CD4-positive, alpha-beta T cell treated with Interleukin-2 at 100 ng/mL for 4 hours (primary cell): ENCODE results near the gene MAPKAPK3.
"Not testable (repeated sequence)": the region's sequence is repeated elsewhere in the genome, so short reads cannot be mapped to it uniquely, and the experiment has no call there.

Experiments used
- DNase-seq: peaks from one replicate; pipeline ENCODE4 v3.0.0-alpha.2; 2020; ENCODE audit warnings: low spot score

MAPKAPK3 gene

DNA sequence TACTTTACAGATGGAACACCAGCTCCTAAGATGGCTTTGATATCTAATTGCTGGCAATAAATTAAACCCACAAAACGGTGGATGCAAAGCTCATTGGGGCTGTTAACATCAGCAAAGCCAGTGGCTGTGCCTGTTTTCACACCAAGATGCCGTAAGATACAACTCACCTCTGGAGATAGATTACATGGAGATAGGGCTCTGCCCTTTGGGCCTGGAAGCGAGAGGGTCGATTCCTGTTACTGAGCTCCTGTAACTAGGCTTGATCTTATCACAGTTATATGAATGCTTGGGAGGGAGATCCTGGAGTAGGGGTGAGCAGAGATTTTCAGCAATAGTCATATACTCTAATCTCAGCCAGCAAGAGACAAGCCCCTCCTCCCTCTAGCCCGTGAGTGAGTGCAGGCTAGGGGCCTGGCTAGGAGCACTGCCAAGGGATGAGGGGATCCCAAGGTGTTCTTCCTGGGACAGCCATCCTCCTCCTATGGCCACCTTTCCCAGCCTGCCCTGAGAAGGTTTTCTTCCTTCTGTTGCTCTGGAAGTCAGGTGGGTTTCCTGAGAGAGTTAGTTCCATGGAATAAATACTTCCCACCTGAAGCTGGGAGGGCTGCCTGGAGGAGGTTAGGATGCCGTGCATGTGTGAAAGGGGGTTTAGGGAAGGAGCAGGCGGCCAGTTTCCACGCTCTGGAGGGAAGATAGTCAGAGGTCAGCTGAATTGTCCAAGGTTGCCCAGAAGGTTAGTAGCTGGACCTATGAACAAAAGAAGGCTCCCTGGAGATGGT is 39.7 kb downstream of the MAPKAPK3 start:
- no peak for DNase-seq

DNA sequence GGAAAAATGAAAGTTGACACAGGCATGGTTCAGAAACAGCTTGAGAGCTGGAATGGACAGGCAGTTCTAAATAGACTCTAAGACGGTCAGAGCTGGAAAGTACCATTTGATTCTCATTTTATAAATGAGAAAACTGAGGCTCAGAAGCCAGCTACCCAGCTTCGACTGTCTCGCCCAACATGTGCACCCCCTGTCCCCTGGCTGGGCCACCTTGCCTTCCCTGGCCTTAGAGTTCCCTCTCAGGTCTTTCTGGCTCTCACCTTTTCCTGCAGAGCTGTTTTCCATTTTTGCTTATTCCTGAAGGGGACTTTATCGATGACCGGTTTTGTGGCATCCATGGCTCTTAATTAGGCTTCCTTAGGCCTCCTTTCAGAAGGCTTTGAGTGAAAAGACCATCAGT is 40.5 kb downstream of the MAPKAPK3 start:
- DNase-seq: no peak

DNA sequence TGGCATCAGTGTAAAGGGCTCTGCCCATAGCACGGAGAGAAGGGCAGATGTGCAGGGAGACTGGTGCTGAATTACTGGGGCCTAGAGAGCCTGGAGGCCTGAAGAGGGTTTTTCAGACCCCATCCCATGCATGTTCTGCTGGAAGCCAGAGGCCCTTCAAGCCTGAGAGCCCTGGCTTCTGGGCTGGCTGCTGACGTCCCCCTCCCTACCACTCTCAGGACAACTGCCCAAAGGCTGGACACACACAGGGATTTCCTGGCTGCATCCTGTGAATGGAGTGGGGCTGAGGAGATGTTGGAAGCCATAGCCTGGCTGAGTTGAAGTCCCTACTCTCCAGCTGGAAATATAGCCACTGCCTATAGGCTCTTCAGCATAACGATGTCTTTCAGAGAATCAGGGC is 40.9 kb downstream of the MAPKAPK3 start:
- no peak for DNase-seq

- DNase-seq: no peak
These were observed 41.5 kb downstream of the MAPKAPK3 start for GRCh38 chr3:50658416-50658815.

DNA sequence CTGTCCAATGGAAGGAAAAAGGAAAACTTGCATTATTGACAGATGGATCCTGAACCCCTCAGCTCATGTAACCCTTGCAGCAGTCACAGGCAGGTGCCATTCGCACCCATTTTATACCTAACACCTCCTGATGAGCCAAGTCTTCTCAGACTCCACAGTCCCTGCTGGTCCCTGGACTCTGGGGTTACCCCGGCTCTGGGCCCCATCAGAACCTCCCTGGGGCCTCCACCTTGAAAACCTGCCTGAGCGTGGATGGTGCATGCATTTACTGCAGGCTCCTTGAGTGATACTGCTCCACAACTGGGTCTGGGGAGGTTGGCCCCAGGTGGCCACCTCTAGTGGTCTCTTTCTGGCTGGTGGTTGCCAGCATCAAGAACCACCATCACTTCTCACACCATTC is 41.9 kb downstream of the MAPKAPK3 start:
- no peak for DNase-seq

GRCh38 chr3:50660386-50660785 is 43.4 kb downstream of the MAPKAPK3 start:
- DNase-seq: no peak

- DNase-seq: no peak
These were observed 44.4 kb downstream of the MAPKAPK3 start for GRCh38 chr3:50661321-50661837.

DNA sequence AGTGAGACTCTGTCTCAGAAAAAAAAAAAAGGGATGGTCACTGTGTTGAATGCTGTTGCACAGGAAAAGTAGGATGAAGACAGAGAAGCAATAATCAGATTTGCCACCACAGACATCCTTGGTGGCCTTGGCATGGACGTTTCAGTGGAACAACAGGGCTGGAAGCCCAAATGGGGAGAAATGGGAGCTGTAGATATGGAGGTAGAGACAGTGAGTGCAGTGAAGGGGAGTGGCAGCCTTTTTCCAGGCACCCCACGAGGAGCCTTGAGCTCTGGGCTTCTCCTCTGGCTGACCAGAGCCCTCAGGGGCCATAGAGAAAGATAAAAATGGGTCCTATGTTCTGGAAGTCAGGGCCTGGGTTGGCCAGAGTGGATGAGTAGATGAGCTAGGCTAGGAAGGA is 45.5 kb downstream of the MAPKAPK3 start:
- DNase-seq: no peak

GRCh38 chr3:50665081-50665840 is 48.3 kb downstream of the MAPKAPK3 start:
- no peak for DNase-seq

- not testable (repeated sequence) for DNase-seq
These were observed 48.8 kb downstream of the MAPKAPK3 start for GRCh38 chr3:50665841-50666115.

DNA sequence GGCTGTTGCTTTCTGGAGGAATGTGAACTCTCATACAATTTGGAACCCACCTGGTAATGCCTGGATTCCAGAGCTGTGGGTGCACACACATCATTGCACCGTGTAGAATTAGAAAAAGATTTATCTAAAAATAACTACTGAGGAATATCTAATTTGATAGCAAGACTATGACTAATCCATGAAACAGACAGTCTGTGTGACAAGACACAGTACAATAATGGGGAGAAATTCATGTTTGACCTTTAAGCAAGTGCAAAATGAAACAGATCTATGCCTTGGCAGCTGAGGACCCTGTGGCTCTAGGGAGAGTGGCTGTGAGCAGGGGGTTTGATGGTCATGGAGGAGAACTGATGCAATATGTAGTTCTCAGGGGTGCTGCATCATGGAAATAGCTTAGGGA is 49.9 kb downstream of the MAPKAPK3 start:
- DNase-seq: no peak

GRCh38 chr3:50671331-50671730 is 54.4 kb downstream of the MAPKAPK3 start:
- no peak for DNase-seq

DNA sequence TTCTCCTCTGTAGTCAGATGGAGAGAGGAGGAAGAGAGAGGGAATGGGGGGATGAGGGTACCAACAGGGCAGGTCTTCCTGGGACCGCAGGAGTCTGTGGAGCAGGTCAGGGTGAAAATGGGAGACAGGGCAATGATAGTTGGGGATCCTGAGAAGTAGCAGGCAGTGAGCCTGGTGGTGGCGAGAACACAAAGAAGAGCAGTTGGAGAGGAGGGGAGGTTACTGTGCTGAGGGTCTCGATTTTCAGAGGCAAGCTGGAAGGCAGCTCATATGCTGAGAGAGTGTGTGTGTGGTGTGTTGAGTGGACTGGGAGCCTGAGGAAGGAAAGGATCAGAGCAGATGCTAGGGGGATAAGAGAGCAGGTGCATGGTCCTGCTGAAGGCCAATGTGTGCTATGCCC is 55.7 kb downstream of the MAPKAPK3 start:
- no peak for DNase-seq

GRCh38 chr3:50673931-50674330 is 57.0 kb downstream of the MAPKAPK3 start:
- no peak for DNase-seq

GRCh38 chr3:50674349-50675178 is 57.6 kb downstream of the MAPKAPK3 start, which contains the start of gene DOCK3:
Gene DOCK3 (plus strand): TSS chr3:50674927. CDS start chr3:50675264, 337 bp downstream.
- DNase-seq: peak; percentile 52

GRCh38 chr3:50675179-50676030 is 58.5 kb downstream of the MAPKAPK3 start:
- DNase-seq: peak; percentile 43

- no peak for DNase-seq
These were observed 59.2 kb downstream of the MAPKAPK3 start for GRCh38 chr3:50676031-50676705.

DNA sequence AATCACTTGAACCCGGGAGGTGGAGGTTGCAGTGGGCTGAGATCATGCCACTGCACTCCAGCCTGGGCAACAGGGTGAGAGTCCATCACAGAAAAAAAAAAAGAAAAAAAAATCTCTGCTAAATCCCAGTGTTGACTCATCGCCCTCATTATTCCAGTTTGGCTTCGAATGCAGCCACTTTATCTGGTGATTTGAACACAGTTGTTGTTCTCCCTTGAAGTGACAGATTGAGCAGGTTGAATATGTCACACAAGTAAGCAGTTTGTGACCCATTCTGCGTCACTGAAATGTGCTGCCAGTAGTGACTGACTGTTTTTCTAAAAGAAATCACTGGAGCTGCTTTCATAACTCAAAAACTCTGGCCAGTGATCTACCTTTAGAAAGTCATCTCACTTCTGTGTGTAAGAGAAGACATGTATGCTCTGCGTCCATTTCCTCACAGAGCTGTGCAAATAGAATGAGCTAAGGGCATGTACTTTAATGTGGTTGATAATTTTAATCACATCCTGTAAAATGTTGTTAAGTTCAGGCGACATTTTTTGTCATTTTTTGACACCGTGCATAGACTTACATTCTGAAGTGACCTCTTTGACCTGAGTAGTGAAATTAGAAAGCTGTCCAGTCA is 70.3 kb downstream of the MAPKAPK3 start:
- DNase-seq: no peak

- no peak for DNase-seq
These were observed 71.0 kb downstream of the MAPKAPK3 start for GRCh38 chr3:50687916-50688315.

- not testable (repeated sequence) for DNase-seq
These were observed 71.7 kb downstream of the MAPKAPK3 start for GRCh38 chr3:50688602-50689001.
